GM12892 (cell line): ENCODE results near the gene RIN1.

Experiments
- POLR2A ChIP-seq: IDR thresholded peaks from 2 replicates; pipeline ENCODE4 v1.6.1; 2011; ENCODE audit warnings: low read depth, low read length, control low read depth
- POLR2AphosphoS5 ChIP-seq: IDR thresholded peaks from 2 replicates; pipeline ENCODE4 v1.6.1; 2011; ENCODE audit warnings: low read depth, low read length, control low read depth
- TAF1 ChIP-seq: IDR thresholded peaks from 2 replicates; pipeline ENCODE4 v1.6.1; 2011; ENCODE audit warnings: low read depth, mild to moderate bottlenecking, control low read depth, low read length, borderline replicate concordance

GRCh38 chr11:66328031-66328301 is 8.3 kb downstream of the RIN1 start:
- TF ChIP-seq POLR2AphosphoS5, result no peak
- TF ChIP-seq POLR2A, result no peak
- no peak for TF ChIP-seq TAF1
